Inferior parietal cortex (tissue), 1 donor: ENCODE data around the gene MMAB.

Experiments used
- DNase-seq: peaks from one replicate; pipeline ENCODE4 v3.0.0-alpha.2; 2016; ENCODE audit errors: extremely low spot score

MMAB gene

DNA sequence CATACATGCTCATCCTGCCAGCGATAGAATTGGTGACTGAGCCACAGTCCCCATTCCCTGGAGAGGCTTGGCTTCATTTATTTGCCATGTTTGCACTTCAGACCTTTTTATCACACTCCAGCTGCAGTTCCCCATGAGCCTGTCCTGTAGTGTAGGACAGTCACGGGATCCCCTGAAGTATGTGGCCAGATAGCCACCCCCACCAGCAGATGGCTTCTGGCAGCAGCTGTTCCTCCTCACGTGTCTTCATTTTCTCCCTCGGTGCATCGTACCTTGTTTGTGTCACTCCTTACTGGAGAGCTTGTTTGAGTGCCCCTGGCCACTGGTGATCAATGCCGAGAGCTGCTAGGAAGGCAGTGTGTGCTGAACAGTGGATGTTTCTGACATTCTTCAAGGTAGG is 55.7 kb downstream of the MMAB start:
- DNase-seq, result no peak

DNA sequence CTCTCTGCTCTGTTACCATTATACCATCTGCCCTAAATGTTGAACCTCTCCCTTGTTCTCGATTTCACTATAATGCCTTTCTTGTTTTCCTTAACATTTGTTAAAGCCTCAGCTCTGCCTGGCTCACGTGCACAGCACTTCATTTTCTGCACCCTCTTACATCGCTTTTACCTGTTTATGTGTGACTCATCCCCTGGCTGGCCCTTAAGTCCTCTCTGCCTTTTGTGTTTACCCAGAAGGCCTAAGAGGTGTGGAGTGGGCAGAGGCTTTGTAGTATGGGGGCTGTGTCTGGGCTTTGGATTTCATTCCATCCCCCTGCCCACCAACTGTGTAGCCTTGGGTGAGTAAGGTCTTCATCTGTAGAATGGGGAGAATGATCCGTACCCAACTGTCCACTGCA is 59.3 kb downstream of the MMAB start:
- no peak for DNase-seq

DNA sequence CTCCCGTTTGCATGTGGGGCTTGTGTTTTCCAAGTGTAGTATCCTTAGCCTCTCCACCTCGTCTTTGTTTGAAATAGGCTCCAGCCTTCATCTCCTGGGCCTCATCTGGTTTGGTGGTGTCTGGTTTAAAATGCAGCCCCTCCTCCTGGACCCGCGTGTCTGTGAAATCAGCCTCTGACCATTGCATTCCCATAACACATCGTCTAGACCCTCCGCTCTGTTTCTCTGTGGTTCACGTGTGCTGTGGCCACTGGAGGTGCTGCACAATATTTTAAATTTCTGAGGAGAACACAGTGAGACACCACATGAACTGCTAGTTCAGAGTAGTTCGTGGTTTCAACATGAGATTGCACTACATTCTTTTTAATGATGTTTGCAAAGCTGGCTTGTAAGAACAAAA is 60.3 kb downstream of the MMAB start:
- no peak for DNase-seq

DNA sequence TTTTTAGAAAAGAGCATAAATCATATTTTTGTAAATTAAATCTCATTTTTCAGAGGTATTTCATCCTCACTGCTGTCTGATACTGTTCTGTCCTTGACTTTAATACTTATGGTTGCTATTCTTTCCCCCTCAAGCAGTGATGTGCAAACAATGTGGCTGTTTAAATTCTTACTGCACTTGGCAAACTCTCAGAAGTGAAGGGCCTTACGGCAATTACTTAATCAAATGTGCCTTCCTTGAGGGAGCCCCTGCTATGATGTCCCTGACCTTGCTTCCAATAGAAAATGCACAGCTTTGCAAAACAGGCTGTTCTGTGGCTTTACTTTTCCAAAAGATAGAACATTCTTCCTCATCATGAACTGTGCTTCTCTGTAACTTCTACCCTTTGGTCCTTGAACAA is 60.7 kb downstream of the MMAB start:
- no peak for DNase-seq

DNA sequence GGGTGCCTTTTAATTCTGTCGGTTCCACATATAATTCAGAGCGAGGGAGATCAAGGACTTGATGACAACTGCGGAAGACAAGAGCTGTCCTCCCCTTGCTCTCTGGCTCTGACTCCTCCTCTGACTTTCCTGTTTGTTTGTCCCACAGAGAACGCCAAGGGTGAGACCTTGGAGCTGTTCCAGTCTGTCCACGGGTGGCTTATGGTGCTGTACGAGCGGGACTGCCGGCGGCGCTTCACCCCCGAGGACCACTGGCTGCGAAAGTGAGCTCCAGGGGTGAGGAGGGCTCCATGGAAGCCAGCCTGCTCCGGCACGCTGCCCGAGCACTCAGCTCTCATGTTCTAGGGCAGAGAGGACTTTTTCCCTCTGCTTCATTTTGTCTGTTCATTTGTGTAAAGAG is 63.1 kb downstream of the MMAB start:
- DNase-seq, result no peak

DNA sequence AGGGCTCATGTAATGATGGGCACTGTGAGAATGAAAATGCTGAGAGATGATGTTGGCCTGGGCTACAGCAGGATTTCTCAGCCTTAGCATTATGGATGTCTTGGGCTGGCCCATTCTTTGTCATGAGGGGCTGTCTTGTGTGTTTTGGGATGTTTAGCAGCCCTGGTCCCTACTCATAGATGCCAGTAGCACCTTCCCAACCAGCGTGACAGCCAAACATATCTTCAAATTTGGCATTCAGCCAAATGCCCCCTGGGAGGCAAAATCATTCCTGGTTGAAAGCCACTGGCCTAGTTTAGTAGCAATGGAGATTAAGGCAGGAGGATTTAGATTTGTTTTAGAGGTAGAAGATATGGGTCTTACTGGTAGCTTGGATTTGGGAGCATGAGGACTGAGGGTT is 69.2 kb downstream of the MMAB start:
- no peak for DNase-seq
